Measurements from ENCODE around the gene FBXO8. TPM values are rescaled to one million over a fixed set of nuclear protein-coding genes. Genes with fewer than 3 reads are reported as not detected.

The FBXO8 gene
- total RNA-seq, 1 experiment from 2014 or later, result 11.4 TPM

DNA sequence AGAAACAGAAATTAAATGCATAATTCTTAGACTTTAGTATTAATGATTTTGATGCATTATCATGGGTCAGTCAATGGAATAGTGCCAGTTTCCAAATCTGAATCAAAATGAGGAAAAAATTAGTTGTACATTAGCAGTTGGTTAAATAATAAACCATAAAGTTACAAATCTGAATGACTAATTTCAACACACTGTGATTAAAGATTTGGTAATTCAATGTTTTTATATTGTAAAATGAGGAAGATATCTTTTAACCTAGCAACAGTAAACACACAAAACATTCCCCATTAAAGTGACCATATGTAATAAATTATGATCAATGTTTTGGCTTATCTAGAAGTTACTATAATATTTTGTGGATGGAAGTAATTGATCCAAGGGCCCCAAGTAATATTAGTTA lies 1.6 kb downstream of the FBXO8 start:
- H3K4me1 Mint-ChIP-seq (ENCODE audit: low read depth, unreplicated experiment), result no peaks in the 10 kb centered on the region
- CTCF ChIA-PET, result no interaction called here
- no peak for DNase-seq
- peak overlapping the region; percentile 73 for H3K4me3 Mint-ChIP-seq (ENCODE audit: low read depth, unreplicated experiment)
- TF ChIP-seq, protein P1, sequence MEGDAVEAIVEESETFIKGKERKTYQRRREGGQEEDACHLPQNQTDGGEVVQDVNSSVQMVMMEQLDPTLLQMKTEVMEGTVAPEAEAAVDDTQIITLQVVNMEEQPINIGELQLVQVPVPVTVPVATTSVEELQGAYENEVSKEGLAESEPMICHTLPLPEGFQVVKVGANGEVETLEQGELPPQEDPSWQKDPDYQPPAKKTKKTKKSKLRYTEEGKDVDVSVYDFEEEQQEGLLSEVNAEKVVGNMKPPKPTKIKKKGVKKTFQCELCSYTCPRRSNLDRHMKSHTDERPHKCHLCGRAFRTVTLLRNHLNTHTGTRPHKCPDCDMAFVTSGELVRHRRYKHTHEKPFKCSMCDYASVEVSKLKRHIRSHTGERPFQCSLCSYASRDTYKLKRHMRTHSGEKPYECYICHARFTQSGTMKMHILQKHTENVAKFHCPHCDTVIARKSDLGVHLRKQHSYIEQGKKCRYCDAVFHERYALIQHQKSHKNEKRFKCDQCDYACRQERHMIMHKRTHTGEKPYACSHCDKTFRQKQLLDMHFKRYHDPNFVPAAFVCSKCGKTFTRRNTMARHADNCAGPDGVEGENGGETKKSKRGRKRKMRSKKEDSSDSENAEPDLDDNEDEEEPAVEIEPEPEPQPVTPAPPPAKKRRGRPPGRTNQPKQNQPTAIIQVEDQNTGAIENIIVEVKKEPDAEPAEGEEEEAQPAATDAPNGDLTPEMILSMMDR (IDR thresholded peaks at IDR 0.05; ENCODE audit: unreplicated experiment), result no peak
- no peaks in the 10 kb centered on the region for H3K27me3 Mint-ChIP-seq (ENCODE audit: unreplicated experiment)
- intact Hi-C loops (cut with micrococcal nuclease; ENCODE audit: unreplicated experiment), result no loop called here
- no peaks in the 10 kb centered on the region for H3K9me3 Mint-ChIP-seq (ENCODE audit: low read depth, unreplicated experiment)
- H3K36me3 Mint-ChIP-seq (ENCODE audit: insufficient read depth, unreplicated experiment), result peaks cover 22% of the 10 kb centered on the region
- H3K27ac Mint-ChIP-seq (ENCODE audit: unreplicated experiment), result no peak overlapping the region
- no TSS peak for BruUV-seq (replicated peaks)

DNA sequence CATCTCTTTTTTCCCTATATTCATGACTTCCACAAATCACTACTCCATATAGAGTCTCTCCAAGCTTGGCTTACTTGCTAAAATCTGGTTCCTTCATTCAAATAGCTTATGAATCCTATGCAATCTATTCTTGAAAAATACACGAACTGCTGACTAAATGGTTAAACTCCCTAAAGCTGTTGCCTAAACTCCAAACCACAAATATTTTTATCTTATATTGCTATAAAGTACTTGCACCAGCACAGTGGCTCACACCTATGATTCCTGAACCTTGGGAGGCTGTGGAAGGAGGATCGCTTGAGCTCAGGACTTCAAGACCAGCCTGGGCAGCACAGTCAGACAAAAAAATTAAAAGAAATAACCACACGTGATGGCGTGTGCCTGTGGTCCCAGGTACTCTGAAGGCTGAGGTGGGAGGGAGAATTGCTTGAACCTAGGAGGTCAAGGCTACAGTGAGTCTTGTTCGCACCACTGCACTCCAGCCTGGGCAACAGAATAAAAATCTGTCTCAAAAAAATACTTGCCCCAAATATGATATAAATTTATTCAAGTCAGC lies 2.2 kb downstream of the FBXO8 start:
- Mint-ChIP-seq H3K4me3 (ENCODE audit: low read depth, unreplicated experiment) (no peak overlapping the region), H3K36me3 (ENCODE audit: insufficient read depth, unreplicated experiment) (peaks cover 22% of the 10 kb centered on the region), H3K27ac (ENCODE audit: unreplicated experiment) (no peak overlapping the region), H3K27me3 (ENCODE audit: unreplicated experiment) (no peaks in the 10 kb centered on the region), H3K4me1 (ENCODE audit: low read depth, unreplicated experiment) (no peaks in the 10 kb centered on the region), H3K9me3 (ENCODE audit: low read depth, unreplicated experiment) (no peaks in the 10 kb centered on the region)
- TF ChIP-seq, protein P1 (IDR thresholded peaks at IDR 0.05; ENCODE audit: unreplicated experiment), result no peak
- DNase-seq, result no peak
- CTCF ChIA-PET, result no interaction called here
- no TSS peak for BruUV-seq (replicated peaks)
- intact Hi-C loops (cut with micrococcal nuclease; ENCODE audit: unreplicated experiment), result no loop called here

DNA sequence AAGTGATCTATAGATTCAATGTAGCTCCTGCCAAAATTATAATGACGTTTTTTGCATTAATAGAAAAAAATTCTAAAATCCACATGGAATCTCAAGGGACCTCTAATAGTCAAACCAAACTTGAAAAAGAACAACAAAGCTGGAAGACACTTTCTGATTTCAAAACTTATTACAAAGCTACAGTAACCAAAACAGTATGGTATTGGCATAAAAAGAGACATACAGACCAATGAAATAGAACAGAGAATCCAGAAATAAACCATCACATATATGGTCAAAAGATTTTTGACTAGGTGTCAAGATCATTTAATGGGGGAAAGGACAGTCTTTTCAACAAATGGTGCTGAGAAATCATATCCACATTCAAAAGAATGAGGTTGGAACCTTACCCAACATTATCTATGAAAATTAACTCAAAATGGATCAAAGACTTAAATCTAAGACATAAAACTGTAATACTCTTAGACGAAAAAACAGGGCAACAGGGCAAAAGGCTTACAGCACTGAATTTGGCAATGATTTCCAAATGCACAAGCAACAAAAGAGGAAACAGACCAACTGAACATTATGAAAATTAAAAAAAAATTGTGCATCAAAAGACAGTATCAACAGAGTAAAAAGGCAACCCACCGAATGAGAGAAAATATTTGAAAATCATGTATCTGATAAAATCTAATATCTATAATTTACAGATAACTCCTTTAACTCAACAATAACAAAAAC lies 3.9 kb downstream of the FBXO8 start:
- H3K27me3 Mint-ChIP-seq (ENCODE audit: unreplicated experiment), result no peaks in the 10 kb centered on the region
- H3K9me3 Mint-ChIP-seq (ENCODE audit: low read depth, unreplicated experiment), result no peaks in the 10 kb centered on the region
- CTCF ChIA-PET, result no interaction called here
- H3K27ac Mint-ChIP-seq (ENCODE audit: unreplicated experiment), result no peak overlapping the region
- no peak overlapping the region for H3K4me3 Mint-ChIP-seq (ENCODE audit: low read depth, unreplicated experiment)
- H3K36me3 Mint-ChIP-seq (ENCODE audit: insufficient read depth, unreplicated experiment), result peaks cover 19% of the 10 kb centered on the region
- intact Hi-C loops (cut with micrococcal nuclease; ENCODE audit: unreplicated experiment), result no loop called here
- TF ChIP-seq, protein P1 (IDR thresholded peaks at IDR 0.05; ENCODE audit: unreplicated experiment), result no peak
- BruUV-seq (replicated peaks), result no TSS peak
- DNase-seq, result no peak
- H3K4me1 Mint-ChIP-seq (ENCODE audit: low read depth, unreplicated experiment), result no peaks in the 10 kb centered on the region

DNA sequence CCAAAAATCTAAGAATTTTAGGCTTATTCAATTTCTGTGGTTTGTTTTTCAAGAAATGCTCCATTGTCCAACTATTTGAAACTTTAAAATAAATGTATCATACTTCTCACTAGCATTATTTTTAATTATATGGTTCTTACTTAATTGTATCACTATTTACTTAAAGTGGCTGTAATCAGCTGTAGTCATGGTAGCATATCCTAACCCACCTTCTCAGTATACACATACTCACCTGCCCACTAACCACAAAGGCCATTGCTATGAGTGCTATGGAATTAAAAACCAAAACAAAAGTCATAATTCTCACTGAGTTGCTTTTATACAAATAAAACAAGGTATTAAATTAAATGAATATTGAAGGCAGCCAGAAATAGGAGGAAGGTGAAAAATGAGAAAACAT lies 5.0 kb downstream of the FBXO8 start:
- H3K27me3 Mint-ChIP-seq (ENCODE audit: unreplicated experiment), result no peaks in the 10 kb centered on the region
- CTCF ChIA-PET, result no interaction called here
- H3K9me3 Mint-ChIP-seq (ENCODE audit: low read depth, unreplicated experiment), result no peaks in the 10 kb centered on the region
- no peak overlapping the region for H3K27ac Mint-ChIP-seq (ENCODE audit: unreplicated experiment)
- TF ChIP-seq, protein P1 (IDR thresholded peaks at IDR 0.05; ENCODE audit: unreplicated experiment), result no peak
- no peaks in the 10 kb centered on the region for H3K4me1 Mint-ChIP-seq (ENCODE audit: low read depth, unreplicated experiment)
- no TSS peak for BruUV-seq (replicated peaks)
- intact Hi-C loops (cut with micrococcal nuclease; ENCODE audit: unreplicated experiment), result no loop called here
- H3K36me3 Mint-ChIP-seq (ENCODE audit: insufficient read depth, unreplicated experiment), result peaks cover 8% of the 10 kb centered on the region
- DNase-seq, result no peak
- H3K4me3 Mint-ChIP-seq (ENCODE audit: low read depth, unreplicated experiment), result no peak overlapping the region

All from Calu3 (cell line).